ENCODE measurements around the gene CCDC90B. TPM values are rescaled to one million over a fixed set of nuclear protein-coding genes. Genes with fewer than 3 reads are reported as not detected.

Gene CCDC90B
- total and polyA plus RNA-seq, 2 of the 13 experiments (the other 11 are each of a cell fraction or from before 2014, with no cell fraction given) = 17.1 to 46.1 TPM

DNA sequence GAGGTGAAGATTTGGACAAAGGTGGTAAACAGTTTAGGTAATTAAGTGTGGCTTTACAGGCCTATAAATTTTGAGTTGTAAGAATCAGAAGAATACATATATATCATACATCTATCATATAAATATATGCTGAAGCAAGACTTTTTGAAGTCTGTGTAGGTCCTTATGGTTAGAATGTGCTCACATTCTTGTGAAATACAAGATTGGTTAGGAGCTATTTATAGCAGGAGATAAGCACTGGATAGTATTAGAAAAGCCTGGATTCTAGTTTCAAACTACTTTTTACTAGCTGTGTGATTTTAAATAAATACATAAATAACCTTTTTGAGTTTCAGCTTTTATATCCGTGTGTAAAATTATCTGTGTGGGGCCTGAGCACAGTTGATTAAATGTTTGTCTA is 50.3 kb downstream of the CCDC90B start:
- whole genome bisulfite sequencing (ENCODE audit: low lambda C conversion rate) = 0% methylated on average over 1 of the region's 1 CpG
- Histone ChIP-seq H3K36me3 (replicated peaks in 1 of 2; ENCODE audit: control insufficient read depth in 1 of 2, insufficient read depth in 2 of 2, low read length in 2 of 2) (no peaks in the 10 kb centered on the region), H3K4me1 (ENCODE audit: insufficient read depth, low read length) (no peaks in the 10 kb centered on the region), H4K20me1 (ENCODE audit: insufficient read depth, low read length) (no peaks in the 10 kb centered on the region), H3K9me3 (ENCODE audit: low read length) (no peaks in the 10 kb centered on the region), H2AFZ (ENCODE audit: low read length) (no peak overlapping the region), H3K27ac (ENCODE audit: extremely low read length, insufficient read depth, low read length) (no peak overlapping the region), H3K4me2 (ENCODE audit: low read depth, low read length) (no peak overlapping the region), H3K9ac (ENCODE audit: insufficient read depth, low read depth, low read length) (no peak overlapping the region), H3K79me2 (ENCODE audit: insufficient read depth, low read length) (no peaks in the 10 kb centered on the region), H3K4me3 (replicated peaks in 1 of 3; ENCODE audit: insufficient read depth in 1 of 3, low read depth in 2 of 3, low read length in 3 of 3) (no peak overlapping the region), H3K27me3 (ENCODE audit: control insufficient read depth in 1 of 2, insufficient read depth in 2 of 2, low read length in 2 of 2) (0 out of 5 replicates have a peak, but pooled peaks cover 0 to 2% of the 10 kb centered on the region in 2 experiments)
- FAIRE-seq = no peak
- no TSS peak for BruUV-seq (replicated peaks)
- intact Hi-C loops (cut with micrococcal nuclease; ENCODE audit: unreplicated experiment) (no loop called here), in situ Hi-C loops (cut with HindIII; ENCODE audit: extremely low pct_ligation_motif_present, low pct_unique_long_range_greater_than_20kb) (no loop called here)
- ChIA-PET CTCF (ENCODE audit: low intra/inter-chr PET ratio, low total read pairs) (no interaction called here), POLR2A (no interaction called here)
- DNase-seq (ENCODE audit: low spot score) = no peak
- ATAC-seq = no peak
- TF ChIP-seq, protein P1, sequence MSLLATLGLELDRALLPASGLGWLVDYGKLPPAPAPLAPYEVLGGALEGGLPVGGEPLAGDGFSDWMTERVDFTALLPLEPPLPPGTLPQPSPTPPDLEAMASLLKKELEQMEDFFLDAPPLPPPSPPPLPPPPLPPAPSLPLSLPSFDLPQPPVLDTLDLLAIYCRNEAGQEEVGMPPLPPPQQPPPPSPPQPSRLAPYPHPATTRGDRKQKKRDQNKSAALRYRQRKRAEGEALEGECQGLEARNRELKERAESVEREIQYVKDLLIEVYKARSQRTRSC (CRISPR knock-in tag; IDR thresholded peaks at IDR 0.05; ENCODE audit: low read depth) = no peak
- no peak for TF ChIP-seq SIN3B (IDR thresholded peaks at IDR 0.05; ENCODE audit: low read length)
- no peak for TF ChIP-seq ZNF225 (CRISPR knock-in tag; IDR thresholded peaks at IDR 0.05)
- TF ChIP-seq IKZF4 (CRISPR knock-in tag; IDR thresholded peaks at IDR 0.05; ENCODE audit: borderline replicate concordance, low read depth, not compliant biosample characterization) = no peak
- TF ChIP-seq, protein P2, sequence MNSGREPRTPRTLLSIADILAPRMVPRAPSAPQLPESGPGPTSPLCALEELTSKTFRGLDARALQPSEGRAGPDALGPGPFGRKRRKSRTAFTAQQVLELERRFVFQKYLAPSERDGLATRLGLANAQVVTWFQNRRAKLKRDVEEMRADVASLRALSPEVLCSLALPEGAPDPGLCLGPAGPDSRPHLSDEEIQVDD (CRISPR knock-in tag; IDR thresholded peaks at IDR 0.05; ENCODE audit: borderline replicate concordance) = no peak
- no peak for TF ChIP-seq KLF16 (CRISPR knock-in tag; IDR thresholded peaks at IDR 0.05)
- TF ChIP-seq, protein P3, sequence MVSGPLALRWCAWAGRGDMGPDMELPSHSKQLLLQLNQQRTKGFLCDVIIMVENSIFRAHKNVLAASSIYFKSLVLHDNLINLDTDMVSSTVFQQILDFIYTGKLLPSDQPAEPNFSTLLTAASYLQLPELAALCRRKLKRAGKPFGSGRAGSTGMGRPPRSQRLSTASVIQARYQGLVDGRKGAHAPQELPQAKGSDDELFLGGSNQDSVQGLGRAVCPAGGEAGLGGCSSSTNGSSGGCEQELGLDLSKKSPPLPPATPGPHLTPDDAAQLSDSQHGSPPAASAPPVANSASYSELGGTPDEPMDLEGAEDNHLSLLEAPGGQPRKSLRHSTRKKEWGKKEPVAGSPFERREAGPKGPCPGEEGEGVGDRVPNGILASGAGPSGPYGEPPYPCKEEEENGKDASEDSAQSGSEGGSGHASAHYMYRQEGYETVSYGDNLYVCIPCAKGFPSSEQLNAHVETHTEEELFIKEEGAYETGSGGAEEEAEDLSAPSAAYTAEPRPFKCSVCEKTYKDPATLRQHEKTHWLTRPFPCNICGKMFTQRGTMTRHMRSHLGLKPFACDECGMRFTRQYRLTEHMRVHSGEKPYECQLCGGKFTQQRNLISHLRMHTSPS (CRISPR knock-in tag; IDR thresholded peaks at IDR 0.05; ENCODE audit: low read depth) = no peak
- no peak for TF ChIP-seq SCMH1 (CRISPR knock-in tag; IDR thresholded peaks at IDR 0.05; ENCODE audit: borderline replicate concordance)
- TF ChIP-seq, protein P4, sequence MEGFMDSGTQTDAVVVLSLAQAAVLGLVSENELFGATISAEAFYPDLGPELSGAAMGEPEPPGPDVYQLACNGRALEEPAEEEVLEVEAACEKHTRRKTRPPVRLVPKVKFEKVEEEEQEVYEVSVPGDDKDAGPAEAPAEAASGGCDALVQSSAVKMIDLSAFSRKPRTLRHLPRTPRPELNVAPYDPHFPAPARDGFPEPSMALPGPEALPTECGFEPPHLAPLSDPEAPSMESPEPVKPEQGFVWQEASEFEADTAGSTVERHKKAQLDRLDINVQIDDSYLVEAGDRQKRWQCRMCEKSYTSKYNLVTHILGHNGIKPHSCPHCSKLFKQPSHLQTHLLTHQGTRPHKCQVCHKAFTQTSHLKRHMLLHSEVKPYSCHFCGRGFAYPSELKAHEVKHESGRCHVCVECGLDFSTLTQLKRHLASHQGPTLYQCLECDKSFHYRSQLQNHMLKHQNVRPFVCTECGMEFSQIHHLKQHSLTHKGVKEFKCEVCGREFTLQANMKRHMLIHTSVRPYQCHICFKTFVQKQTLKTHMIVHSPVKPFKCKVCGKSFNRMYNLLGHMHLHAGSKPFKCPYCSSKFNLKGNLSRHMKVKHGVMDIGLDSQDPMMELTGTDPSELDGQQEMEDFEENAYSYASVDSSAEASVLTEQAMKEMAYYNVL (CRISPR knock-in tag; IDR thresholded peaks at IDR 0.05; ENCODE audit: borderline replicate concordance) = no peak
- no peak for TF ChIP-seq AGO1 (IDR thresholded peaks at IDR 0.05; ENCODE audit: low read depth, low read length, poor library complexity, severe bottlenecking)
- TF ChIP-seq, protein P5, sequence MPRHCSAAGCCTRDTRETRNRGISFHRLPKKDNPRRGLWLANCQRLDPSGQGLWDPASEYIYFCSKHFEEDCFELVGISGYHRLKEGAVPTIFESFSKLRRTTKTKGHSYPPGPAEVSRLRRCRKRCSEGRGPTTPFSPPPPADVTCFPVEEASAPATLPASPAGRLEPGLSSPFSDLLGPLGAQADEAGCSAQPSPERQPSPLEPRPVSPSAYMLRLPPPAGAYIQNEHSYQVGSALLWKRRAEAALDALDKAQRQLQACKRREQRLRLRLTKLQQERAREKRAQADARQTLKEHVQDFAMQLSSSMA (CRISPR knock-in tag; IDR thresholded peaks at IDR 0.05) = no peak
- TF ChIP-seq JUNB (CRISPR knock-in tag; IDR thresholded peaks at IDR 0.05; ENCODE audit: borderline replicate concordance) = no peak
- TF ChIP-seq, protein P6, sequence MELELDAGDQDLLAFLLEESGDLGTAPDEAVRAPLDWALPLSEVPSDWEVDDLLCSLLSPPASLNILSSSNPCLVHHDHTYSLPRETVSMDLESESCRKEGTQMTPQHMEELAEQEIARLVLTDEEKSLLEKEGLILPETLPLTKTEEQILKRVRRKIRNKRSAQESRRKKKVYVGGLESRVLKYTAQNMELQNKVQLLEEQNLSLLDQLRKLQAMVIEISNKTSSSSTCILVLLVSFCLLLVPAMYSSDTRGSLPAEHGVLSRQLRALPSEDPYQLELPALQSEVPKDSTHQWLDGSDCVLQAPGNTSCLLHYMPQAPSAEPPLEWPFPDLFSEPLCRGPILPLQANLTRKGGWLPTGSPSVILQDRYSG (CRISPR knock-in tag; IDR thresholded peaks at IDR 0.05) = no peak
- TF ChIP-seq MATR3 (CRISPR knock-in tag; IDR thresholded peaks at IDR 0.05) = no peak
- no peak for TF ChIP-seq ZNF790 (CRISPR knock-in tag; IDR thresholded peaks at IDR 0.05; ENCODE audit: borderline replicate concordance)
- TF ChIP-seq GABPA (IDR thresholded peaks at IDR 0.05; ENCODE audit: low read depth, low read length) = no peak
- no peak for TF ChIP-seq GABPA (CRISPR knock-in tag; IDR thresholded peaks at IDR 0.05; ENCODE audit: low read depth)
- TF ChIP-seq SRF (IDR thresholded peaks at IDR 0.05; ENCODE audit: low read depth, low read length) = no peak
- TF ChIP-seq U2AF2 (IDR thresholded peaks at IDR 0.05; ENCODE audit: low read depth, low read length) = no peak

All from HepG2 (cell line).